GM19455 (cell line): ENCODE measurements around the gene HS3ST4.

Experiments
- ATAC-seq: cut with Tn5 transposase; IDR thresholded peaks from one replicate; pipeline ENCODE4 v1.9.1; 2021; ENCODE audit not compliant: unreplicated experiment

Gene HS3ST4

DNA sequence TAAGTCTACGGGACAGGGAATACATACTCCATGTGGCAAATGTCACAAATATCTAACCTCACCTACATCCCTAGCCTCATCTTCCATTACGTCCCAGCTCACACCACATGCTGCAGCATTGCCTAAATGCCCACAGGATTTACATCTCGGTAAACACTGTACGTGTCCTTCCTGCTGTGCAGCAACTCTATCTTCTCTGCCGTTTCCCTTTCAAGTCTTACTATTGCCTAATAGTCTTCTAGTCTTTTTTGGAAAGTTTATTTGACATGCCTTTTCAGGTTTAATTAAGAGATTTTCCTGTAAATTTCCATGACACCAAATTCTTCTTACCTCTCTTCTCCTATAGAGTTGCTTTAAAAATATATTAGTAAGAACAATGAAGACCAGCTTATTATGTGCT is 120.5 kb downstream of the HS3ST4 start:
- no peak for ATAC-seq

DNA sequence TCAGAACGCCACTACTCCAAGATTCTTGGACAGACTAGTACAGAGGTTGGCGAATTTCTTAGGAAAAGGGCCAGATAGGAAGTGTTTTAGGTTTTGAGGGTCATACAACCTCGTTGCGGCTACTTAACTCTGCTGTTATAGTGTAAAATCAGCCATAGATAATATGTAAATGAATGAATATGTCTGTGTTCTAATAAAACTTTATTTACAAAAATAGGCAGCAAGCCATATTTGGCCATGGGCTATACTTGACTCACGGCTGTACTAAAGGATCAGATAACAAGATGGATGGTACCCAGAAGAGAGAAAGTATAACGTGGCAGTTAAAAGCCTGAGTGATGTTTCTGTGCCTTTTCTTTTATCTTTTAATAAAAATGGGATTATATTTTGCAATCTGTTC is 125.5 kb downstream of the HS3ST4 start:
- no peak for ATAC-seq

DNA sequence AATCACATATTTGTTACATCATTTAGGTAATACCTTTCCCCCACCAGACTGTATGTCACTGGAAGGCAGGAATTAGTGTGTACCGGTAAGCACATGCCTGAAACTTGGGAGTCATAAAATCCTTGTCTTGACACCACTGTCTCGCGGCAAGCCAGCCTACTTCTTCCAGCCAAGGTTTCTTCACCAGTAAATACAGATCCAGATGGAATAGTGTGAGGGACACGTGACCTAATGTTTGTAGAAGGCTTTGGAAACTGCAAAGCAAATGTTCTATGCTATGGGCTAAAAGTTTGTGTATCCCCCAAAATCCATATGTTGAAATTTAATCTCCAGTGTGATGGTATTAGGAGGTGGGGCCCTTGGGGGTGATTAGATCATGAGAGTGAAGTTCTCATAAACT is 126.1 kb downstream of the HS3ST4 start:
- ATAC-seq: no peak

GRCh38 chr16:25823891-25824290 is 132.1 kb downstream of the HS3ST4 start:
- no peak for ATAC-seq

- no peak for ATAC-seq
These were observed 135.9 kb downstream of the HS3ST4 start for GRCh38 chr16:25827709-25828108.

DNA sequence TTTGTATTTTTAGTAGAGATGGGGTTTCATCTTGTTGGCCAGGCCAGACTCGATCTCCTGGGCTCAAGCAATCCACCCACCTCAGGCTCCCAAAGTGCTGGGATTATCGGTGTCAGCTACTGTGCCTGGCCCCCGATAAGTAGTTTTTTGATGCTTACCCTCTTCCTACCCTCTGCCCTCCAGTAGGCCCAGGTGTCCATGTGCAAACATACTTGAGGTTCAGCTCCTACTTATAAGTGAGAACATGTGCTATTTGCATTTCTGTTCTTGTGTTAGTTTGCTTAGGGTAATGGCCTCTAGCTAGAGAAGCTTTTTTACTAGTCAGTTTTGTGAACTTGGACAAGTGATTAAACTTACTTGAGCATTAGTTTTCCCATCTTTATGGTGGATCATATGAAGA is 136.8 kb downstream of the HS3ST4 start:
- no peak for ATAC-seq

GRCh38 chr16:25832291-25832690 is 140.5 kb downstream of the HS3ST4 start:
- no peak for ATAC-seq

DNA sequence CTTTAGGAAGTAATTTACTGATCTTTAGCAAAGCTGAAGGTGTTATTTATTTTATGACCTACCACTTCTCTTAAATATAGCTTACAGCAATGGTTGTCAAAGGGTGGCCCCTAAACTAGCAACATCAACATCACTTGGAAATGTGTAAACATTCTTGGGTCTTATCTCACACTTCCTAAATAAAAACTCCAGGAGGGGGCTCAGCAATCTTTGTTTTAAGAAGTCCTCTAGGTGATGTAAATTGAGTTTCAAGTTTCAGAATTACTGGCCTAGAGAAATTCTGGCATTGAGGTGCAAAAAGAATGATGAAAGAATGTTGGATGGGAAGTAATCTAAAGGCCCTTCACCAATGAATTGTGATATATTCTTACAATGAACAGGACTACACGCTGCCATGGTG is 142.3 kb downstream of the HS3ST4 start:
- ATAC-seq: no peak

GRCh38 chr16:25835126-25835525 is 143.4 kb downstream of the HS3ST4 start:
- ATAC-seq: no peak

DNA sequence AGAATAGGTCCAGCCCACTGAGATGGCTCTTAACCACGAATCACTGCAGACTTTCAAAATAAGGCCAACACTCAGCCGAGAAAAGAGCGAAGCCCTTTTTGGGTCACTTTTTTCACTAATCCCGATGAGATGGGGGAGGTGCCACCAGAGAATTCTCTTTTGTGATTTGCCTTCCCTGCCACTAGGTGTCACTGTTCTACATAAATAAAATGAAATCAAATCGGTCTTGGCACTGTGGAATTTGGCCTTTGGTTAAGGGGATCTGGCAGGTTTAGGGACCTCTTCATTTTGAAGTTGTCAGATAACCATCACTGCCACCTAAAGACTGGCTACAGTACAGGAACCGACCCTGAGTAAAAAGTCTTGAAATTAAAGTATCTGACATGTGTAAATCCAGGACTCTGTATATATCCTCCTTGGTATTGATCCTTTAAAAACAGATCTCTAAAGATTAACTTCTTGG is 147.0 kb downstream of the HS3ST4 start:
- ATAC-seq: no peak

DNA sequence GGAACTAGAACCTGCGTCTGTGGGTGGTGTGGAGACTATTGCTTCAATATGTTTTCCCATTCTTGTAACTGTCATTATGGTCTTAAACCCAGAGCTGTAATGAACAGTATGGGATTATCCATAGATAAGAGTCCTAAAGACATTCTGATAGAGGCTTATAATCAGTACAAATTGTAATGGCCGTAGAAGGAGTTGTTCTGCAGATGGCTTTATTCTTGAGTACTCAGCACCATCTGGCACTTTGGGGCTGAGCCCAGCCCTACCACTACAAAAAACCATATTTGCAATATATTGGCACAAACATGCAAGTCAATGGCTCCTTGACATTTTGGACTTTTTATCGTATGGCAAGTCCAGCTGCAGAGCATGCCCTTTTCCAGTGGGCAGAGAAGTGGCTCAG is 150.0 kb downstream of the HS3ST4 start:
- ATAC-seq: no peak

GRCh38 chr16:25845901-25846300 is 154.1 kb downstream of the HS3ST4 start:
- no peak for ATAC-seq

DNA sequence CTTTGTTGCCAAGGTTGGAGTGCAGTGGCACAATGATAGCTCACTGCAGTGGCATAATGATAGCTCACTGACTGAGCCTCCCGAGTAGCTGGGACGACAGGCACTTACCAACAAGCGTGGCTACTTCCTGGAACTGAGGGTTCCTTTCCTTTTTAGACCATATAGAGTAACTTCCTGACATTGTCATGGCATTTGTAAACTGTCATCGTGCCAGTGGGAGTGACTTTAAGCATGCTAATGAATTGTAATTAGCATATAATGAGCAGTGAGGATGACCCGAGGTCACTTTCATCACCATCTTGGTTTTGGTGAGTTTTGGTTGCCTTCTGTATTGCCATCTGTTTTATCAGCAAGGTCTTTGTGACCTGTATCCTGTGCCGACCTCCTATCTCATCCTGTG is 162.4 kb downstream of the HS3ST4 start:
- ATAC-seq: no peak

DNA sequence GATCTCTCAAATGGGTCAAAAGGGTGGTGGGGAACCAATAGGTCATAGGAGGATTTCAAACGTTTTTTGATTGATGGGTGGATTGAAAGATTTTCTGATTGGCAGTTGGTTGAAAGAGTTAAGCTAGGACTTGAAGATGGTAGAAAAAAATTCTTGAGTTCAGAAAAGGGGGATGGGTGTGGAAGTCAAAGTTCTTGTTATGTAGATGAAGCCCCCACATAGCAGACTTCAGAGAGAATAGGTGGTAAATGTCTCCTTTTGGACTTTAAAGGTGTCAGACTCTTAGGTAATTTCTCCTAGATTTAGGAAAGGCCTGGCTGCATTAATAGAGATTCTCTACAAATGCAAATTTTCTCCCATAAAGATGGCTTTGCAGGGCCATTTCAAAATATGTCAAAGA is 163.3 kb downstream of the HS3ST4 start:
- ATAC-seq: no peak

GRCh38 chr16:25855818-25856217 is 164.1 kb downstream of the HS3ST4 start:
- ATAC-seq: no peak

DNA sequence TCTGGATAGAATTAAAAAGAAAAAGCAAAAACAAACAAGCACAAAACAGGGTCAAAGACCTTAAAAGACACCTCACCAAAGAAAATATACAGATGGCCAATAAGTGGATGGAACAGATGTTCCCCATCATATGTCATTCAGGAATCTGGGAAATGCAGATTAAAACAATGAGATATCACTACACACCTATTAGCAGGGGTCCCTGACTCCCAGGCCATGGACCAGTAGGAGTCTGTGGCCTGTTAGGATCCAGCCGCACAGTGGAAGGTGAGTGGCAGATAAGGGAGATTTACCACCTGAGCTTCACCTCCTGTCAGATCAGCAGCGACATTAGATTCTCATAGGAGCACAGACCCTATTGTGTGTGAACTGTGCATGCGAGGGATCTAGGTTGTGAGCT is 167.9 kb downstream of the HS3ST4 start:
- ATAC-seq: no peak

DNA sequence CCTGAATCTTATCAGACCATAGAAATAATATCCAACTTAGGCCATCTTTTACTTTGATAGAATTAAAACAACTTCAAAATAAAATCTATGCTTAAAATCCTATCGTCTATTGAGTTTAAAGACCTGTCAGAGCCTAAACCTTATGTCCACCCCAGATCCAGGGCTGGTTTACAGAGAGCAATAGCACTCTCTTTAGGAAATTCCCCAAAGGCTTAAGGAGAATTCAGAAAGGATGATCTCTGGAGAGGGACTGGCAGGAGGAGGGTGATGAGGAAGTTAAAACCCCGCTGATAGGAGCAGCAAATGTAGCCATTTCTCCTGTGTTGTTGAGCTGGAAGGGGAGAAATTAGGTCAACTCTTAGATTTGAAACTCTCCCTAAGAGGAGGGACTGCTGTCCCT is 175.3 kb downstream of the HS3ST4 start:
- ATAC-seq: no peak

DNA sequence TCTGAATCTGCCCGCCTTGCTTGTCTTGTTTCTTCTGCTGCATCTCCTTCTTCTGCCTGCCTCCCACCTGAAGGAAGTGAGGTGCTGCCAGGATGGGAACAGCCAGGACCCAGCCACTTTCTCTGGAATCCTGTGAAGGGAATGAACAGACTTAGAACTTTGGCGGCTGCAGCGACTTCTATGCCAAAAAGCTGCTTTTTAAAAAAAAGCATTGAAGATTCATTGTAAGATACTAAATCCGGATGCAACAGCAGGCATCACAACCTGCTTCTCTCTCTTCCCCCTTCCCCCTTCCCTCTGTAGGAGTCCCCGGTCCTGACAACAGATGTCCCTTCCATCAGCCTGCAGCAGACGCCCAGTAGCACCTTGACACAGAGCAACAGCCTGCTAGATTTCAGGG is 176.3 kb downstream of the HS3ST4 start:
- no peak for ATAC-seq

GRCh38 chr16:25868706-25869370 is 177.1 kb downstream of the HS3ST4 start:
- no peak for ATAC-seq

DNA sequence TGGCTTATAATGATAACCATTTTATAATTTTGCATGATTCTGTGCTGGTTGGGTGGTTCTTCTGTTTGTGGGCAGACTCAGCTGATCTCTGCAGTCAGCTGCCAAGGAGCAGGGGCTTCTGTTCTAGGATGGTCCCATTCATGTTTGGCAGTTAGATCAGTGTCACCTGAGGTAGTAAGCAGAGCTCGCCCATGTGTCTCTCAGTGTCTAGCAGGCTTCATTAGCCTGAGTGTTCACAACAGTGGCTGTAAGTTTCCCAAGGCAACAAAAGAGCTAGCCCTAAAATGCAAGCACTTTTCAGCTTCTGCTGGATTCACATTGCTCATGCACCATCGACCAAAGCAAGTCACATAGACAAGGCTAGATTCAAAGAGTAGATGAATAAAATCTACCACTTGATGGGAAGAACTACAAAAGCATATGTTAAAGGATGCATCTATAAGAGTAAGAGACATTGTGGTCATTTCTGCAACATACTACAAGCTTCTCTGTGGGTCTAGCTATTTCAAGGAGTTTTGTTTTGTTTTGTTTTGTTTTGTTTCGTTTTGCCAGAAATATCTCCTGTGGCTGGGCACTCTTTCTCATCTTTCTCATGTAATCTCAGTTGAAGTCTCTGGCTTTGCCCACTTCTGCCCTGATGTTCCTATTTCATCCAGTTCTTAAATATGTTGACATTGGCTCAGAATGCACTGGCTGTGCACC is 180.8 kb downstream of the HS3ST4 start:
- ATAC-seq: no peak

DNA sequence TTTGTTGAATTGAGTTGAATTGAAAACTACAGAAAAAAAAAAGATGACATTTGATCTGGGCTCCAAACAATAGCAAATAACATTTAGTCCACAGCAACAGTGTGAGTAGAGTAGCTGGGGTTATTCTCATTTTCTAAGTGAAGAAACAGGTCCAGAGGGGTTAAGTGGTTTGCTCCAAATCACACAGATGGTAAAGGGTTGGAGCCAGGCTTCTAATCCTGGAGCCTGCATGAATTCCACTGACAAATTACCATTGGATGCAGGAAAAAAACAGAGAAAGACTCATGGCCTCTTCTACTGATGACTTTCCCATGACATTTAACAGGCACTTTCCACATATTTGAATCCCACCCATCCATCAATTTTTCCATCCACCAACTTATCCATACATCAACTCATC is 182.4 kb downstream of the HS3ST4 start:
- ATAC-seq: no peak

GRCh38 chr16:25875956-25876598 is 184.3 kb downstream of the HS3ST4 start:
- no peak for ATAC-seq
